Bone marrow (tissue), 2 donors: Measurements from ENCODE around the gene CGGBP1.

Experiments used
- DNase-seq, 2 donors: peaks; one replicate each; lab custom pipeline; 2025; lab: John Stamatoyannopoulos, UW

Gene CGGBP1, protein sequence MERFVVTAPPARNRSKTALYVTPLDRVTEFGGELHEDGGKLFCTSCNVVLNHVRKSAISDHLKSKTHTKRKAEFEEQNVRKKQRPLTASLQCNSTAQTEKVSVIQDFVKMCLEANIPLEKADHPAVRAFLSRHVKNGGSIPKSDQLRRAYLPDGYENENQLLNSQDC

DNA sequence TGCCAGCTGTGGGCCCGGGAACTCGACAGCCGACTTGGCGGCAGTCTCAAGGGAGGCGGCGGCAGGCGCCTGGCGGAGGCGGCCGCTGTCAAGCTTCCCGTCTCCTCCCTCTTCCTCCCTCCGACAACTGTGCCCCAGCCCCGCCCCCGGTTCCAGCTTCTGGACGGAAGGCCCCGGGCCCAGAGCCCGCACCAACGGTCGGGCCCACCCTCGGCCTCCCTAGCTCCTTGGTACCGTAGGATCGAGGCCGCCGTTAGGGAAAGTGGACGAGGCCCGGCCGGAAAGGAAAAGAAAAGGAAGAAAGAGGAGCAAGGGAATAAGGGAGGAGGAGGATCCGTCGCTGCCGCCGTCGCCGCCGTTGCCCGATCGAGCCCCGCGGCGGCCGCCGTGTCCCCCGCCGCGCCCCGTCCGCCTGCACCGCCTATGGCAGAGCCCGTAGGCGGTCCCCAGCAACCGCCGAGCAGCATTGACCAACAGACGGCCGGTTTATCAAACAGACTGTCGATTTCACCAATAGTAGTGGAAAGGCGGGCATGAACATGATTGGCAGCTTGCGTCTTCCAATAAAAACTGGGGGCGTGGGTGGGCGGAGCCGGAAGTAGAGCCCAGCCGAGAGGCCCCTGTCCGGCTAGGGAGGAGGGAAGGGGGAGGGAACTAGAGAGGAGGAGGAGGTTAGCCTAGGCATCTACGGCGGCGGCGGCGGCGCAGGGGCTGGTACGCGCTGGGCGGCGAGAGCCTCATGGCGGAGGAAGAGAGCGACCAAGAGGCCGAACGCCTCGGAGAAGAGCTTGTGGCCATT, at the start of gene CGGBP1, which contains the start of gene ZNF654:
CGGBP1 (minus strand) TSS at position 425 of the 799 bp plus-strand sequence. CDS start 3,029 bp downstream, outside the sequence.
ZNF654 (plus strand) TSS at position 675 of the 799 bp plus-strand sequence; CDS start at position 740, 65 bp downstream.
- peak; percentile 96 to 97 for DNase-seq

GRCh38 chr3:88105325-88105724, 46.5 kb upstream of the CGGBP1 start:
- DNase-seq, result no peak

DNA sequence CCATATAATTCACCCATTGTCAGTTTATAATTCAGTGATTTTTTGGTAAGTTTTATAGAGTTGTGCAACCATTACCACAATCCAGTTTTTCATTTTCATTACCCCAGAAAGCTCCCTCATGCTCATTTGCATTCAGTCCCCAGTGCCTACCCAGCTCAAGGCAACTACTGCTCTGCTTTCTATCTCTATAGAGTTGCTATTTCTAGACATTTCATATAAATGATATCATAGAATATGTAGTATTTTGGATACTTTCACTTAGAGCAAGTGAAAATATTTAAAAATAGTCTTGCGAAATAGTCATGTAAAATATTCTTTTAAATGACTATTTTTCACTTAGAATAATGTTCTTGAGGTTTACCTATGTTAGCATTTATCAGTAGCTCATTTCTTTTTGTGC, 42.3 kb upstream of the CGGBP1 start:
- DNase-seq, result no peak

DNA sequence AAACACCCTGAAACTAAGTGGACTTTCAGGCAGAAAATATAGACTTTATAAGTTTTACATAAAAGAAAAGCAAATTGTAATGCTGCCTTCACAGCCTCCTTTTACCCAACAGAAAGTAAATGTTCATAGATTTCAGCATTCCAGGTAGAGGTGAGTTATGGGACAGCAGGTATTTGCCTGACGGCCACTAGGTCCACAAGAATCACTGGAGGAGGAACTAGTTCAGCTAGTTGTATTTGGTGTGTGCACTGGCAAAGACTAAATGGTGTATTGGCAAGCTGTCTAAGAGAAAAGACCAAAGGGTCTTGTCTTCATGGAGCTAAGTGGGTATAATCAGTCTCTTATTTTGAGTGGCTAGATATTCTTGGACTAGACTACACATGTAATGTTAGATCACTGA, 34.5 kb upstream of the CGGBP1 start:
- no peak for DNase-seq

DNA sequence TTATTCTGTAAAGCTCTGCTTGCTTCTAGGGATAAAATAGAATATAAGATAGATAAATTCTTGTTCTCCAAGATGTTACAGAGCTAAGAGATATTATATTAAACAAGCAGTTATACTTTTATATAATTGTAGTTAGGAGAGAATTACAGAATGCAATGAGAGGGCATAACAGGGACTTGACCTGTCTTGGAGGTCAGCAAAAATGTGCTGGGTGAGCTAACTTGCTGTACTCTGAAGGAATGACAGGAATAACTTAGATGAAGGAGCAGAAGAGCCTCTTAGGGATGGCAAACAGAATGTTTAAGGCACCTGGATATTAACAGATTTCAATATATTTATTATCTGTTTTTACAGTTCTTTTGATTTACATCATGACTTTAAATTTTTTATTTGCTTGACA, 33.5 kb upstream of the CGGBP1 start:
- no peak for DNase-seq

DNA sequence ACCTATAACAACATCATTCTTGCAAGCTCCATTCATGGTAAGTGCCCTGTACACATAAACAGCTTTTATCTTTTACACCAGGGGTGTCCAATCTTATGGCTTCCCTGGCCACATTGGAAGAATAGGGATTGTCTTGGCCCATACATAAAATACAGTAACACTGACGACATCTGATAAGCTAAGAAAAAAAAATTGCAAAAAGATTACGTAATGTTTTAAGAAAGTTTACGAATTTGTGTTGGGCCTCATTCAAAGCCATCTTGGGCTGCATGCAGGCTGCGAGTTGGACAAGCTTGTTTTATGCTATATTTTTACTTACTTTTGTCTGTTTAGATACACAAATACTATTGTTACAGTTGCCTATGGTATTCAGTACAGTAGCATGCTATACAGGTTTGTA, 31.9 kb upstream of the CGGBP1 start:
- DNase-seq, result no peak

GRCh38 chr3:88084097-88084501, 25.3 kb upstream of the CGGBP1 start:
- DNase-seq, result no peak

DNA sequence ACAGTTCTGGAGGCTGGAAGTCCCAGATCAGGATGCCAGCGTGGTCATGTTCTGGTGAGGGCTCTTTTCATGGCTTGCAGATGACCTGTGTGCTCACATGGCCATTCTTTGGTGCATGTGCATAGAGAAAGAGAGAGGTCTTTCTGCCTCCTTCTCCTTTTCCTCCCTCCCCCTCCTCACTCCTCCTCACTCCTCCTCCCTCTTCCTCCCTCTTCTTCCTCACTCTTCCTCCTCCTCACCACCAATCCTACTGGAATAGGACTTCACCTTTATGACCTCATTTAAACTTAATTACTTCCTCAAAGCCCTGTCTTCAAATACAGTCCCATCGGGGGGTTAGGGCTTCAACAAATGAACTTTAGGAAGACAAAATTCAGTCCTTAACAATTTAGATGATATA, 24.0 kb upstream of the CGGBP1 start:
- DNase-seq, result no peak

DNA sequence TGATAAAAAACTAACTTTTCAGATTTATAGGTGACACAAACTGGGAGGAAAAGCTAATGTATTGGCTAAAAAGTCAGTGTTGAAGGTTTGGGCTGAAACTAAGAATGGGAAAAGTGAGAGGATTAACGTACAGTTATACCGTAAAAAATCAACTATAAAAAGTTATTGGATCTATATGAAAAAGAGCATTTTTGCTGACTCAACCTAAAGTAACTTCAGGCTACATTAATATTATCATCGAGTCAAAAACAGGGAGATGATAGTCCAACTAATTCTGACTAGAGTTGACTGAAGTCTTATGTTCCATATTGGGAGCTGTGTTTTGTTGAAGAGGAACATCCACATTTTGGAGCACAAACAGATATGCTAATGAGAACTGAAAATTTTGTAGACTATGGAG, 20.1 kb upstream of the CGGBP1 start:
- DNase-seq, result no peak

GRCh38 chr3:88076712-88077111, 17.9 kb upstream of the CGGBP1 start:
- no peak for DNase-seq

DNA sequence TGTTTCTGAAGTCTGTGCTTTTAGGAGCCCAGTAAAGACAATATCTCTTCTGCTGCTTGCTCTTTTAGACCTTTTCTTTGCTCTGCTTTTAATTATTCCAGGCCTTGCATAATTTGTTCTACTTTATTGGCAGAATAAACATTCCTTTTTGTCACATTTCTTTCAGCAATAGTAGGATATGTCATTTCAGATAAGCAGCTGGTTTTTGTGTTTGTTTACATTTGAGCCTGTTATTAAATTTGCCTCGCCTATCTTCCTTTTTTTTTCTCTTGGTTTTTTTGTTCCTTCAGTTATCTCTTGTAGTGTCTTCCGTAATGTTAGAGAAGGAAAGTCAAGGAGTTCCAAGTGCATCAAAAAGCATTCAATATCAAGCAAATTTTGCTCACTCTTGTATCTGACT, 16.7 kb upstream of the CGGBP1 start:
- no peak for DNase-seq

GRCh38 chr3:88075072-88075471, 16.3 kb upstream of the CGGBP1 start:
- DNase-seq, result no peak

GRCh38 chr3:88061746-88062145, 2.9 kb upstream of the CGGBP1 start:
- DNase-seq, result peak in 1 of 2 donors; percentile 68

DNA sequence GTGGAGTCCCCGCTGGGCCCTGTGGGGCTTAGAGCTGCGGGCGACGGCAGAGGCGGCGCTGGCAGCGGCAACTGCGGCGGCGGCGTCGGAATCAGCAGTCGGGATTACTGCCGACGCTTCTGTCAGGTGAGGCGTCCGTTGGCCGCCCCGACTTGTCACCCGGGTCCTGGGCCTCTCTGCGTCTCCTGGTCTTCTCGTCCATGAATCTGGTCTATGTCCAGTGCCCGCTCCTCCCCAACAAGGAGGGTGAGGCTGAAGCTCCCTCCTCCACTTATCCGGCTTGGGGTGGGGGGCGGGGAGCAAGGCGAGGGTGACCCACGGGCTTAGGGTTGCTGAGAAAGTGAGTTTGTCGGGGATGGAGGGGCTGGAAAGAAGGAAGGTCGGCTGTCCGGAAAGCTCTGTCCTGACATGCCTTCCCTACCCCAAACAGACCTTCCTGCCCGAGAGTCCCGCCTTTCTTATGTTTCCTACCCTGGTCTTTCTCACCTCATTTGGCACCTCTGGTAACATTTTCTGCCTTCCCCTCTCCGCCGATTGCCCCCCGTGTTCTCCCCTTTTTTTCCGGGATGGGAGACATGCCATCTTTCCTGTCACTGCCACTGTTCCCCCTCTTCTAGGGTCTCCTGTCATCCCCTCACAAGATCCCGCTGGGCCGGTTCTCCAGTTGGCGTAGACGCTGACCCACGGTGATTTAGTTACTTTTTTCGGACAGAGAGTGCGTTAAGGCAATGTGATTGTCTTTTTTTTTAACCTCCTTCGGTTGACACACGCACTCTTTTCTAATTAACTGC, 770 bp upstream of the CGGBP1 start:
- no peak for DNase-seq

DNA sequence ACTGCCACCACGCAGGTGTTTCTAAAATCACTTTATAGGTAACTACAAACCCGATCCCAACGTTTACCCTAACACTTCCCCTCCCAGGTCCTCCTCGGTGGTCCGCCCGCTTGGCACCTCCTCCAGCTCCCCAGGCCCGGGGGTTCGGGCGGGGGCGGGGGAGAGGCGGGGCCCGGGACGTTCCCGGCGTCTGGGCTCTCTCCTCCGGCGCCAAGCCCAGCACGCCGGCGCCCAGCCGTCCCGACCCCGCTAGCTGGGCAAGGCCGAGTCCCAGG, 562 bp downstream of the CGGBP1 start:
- peak in 1 of 2 donors; percentile 56 for DNase-seq

DNA sequence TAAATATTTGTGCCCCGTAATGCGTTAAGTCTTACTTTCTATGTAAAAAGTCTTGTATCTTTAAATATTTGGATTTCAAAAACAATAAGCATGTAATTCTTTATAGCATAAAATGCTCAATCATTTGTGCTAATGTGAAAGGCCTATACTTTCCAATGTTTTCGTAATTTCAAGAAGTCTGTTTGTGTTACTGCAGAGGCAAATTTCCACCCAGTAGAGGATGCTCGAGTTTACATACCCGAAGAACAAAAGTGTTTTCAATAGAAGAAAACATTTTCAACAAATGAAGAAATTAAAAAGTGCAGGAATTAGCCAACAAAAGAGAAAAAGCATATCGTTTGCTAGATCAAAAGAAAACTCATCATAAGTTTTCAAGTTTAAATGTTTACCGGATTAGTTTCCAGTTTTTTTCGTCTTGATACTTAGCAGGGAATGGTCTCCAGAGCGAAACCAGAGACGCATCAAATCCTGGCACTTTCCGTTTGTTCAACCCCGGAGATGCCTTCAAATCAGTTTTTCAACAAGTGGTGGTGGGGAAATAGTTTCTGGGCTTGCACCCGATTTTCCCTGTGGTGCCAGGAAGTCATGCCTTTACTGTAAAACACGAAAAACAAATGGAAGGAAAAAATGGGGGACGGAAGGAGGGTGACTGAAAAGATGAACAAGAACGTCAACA, 1.0 kb downstream of the CGGBP1 start:
- no peak for DNase-seq

GRCh38 chr3:88046766-88047165, 12.0 kb downstream of the CGGBP1 start:
- DNase-seq, result no peak

DNA sequence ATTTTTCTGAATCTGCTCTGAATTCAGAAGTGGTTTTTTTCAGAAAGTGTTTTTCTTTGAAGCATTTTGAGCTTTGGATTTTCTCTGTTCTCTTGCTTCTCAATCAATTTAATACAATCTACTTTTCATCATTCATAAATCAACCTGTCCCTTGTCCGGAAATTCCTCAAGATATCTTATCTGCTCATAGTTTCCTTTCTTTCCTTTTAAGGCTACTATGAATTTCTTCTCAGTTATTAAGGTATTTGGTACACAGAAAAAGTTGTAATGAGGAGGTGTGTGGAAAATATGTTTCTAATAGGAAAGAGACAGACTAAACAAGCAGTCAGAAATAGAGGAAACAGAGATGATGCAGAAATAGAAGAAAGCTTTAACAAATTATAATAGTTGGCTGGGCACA, 14.4 kb downstream of the CGGBP1 start:
- no peak for DNase-seq

DNA sequence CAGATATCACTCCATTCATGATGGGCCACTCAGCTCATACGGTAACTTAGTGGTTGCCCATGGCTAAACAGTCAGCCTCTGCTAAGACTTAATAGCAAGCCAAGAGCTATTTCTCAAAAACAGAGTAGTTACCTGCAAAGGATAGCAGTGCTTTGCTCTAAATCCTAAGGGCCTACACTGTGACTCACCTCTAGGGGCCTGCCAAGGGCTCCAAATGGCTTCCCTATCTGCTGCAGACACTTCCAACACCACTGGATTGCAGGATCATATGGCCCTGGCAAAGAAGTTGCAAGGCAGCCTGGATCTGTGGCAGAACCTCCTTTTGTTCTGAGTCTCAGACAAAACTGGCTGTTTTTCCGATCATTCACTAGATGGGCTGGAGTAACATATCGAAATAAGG, 17.8 kb downstream of the CGGBP1 start:
- DNase-seq, result no peak

GRCh38 chr3:88040529-88040928, 18.3 kb downstream of the CGGBP1 start:
- DNase-seq, result no peak

DNA sequence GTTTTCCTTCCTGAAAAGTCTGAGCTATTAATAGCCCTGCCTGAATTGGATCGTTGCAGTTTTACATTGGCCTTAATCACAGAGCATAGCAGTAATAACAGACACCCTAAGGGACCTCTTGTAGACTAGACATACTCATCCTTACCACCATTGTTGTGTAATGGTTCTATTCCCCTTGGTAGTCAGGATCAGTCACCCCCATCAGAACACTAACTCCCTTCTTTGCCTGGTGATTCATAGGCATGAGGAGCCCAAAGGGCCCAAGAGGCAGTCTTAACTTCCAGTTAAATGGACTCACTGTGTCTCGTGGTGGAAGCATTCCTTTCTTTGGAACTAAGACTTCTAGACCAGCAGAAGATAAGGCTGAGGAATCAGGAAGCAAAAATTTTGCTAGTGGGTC, 20.2 kb downstream of the CGGBP1 start:
- DNase-seq, result no peak

- DNase-seq, result no peak
Observed at GRCh38 chr3:88036221-88036620, 22.6 kb downstream of the CGGBP1 start.
